ENCODE measurements around the gene KLK7. TPM values are rescaled to one million over a fixed set of nuclear protein-coding genes. Genes with fewer than 3 reads are reported as not detected.

Gene KLK7
- total RNA-seq, 1 donor from 2014 or later: not detected

DNA sequence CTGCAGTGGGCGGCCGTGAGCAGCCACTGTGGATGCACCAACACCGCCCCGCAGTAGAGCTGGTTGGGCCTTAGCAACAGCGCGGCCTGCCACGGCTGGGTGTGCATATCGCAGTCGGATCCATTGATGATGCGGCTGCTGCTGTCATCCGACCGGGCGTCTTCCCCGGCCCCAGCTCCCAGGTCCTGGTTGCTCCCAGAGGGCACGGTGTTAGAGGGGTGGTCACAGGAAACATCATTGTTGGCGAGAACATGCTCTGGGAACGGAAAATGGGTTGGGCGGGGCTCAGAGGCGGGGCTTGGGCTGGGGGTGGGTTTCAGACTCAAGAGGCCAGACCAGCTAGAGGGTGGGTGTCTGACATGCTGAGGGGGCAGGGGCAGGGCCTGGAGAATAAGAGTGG is 33.9 kb downstream of the KLK7 start:
- Histone ChIP-seq H3K27me3 (ENCODE audit: control insufficient read depth in 3 of 3, insufficient read depth in 3 of 3, low read length in 3 of 3) (peaks cover 3 to 9% (median 3%) of the 10 kb centered on the region in 3 donors), H3K27ac (ENCODE audit: low read depth, low read length) (no peak overlapping the region), H3K4me3 (ENCODE audit: low read length in 3 of 3) (no peak overlapping the region), H3K9ac (ENCODE audit: low read depth in 1 of 3, low read length in 3 of 3) (no peak overlapping the region), H3K9me3 (ENCODE audit: control insufficient read depth in 3 of 3, low read length in 3 of 3) (peaks cover 0 to 3% (median 0%) of the 10 kb centered on the region in 3 donors), H3K4me1 (ENCODE audit: control insufficient read depth in 3 of 3, insufficient read depth in 3 of 3, low read length in 3 of 3) (no peaks in the 10 kb centered on the region), H3K36me3 (ENCODE audit: control insufficient read depth in 3 of 3, insufficient read depth in 3 of 3, low read length in 3 of 3) (no peaks in the 10 kb centered on the region)

DNA sequence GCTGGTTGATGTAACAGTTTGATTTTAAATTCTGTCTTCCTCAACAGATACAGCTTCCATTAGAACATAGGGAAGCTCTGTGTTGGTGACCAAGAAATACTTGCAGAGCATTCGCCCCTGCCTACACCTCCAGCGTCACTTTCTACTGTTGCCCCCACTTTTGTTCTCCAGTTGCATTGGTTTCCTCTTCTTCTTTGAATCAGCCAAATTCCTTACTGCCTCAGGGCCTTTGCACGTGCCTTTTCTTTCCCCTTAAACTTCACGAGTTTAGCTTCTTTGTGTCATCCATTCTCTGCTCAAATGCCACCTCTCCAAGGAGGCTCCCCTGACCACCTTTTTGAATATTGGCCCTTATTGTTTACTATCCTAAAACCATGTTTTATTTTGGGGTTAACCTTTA is 36.6 kb downstream of the KLK7 start:
- Histone ChIP-seq H3K9me3 (ENCODE audit: control insufficient read depth in 3 of 3, low read length in 3 of 3) (peaks cover 0 to 3% (median 2%) of the 10 kb centered on the region in 3 donors), H3K4me1 (ENCODE audit: control insufficient read depth in 3 of 3, insufficient read depth in 3 of 3, low read length in 3 of 3) (no peaks in the 10 kb centered on the region), H3K9ac (ENCODE audit: low read depth in 1 of 3, low read length in 3 of 3) (no peak overlapping the region), H3K4me3 (ENCODE audit: low read length in 3 of 3) (no peak overlapping the region), H3K27ac (ENCODE audit: low read depth, low read length) (no peak overlapping the region), H3K27me3 (ENCODE audit: control insufficient read depth in 3 of 3, insufficient read depth in 3 of 3, low read length in 3 of 3) (peaks cover 2 to 5% (median 3%) of the 10 kb centered on the region in 3 donors), H3K36me3 (ENCODE audit: control insufficient read depth in 3 of 3, insufficient read depth in 3 of 3, low read length in 3 of 3) (no peaks in the 10 kb centered on the region)

DNA sequence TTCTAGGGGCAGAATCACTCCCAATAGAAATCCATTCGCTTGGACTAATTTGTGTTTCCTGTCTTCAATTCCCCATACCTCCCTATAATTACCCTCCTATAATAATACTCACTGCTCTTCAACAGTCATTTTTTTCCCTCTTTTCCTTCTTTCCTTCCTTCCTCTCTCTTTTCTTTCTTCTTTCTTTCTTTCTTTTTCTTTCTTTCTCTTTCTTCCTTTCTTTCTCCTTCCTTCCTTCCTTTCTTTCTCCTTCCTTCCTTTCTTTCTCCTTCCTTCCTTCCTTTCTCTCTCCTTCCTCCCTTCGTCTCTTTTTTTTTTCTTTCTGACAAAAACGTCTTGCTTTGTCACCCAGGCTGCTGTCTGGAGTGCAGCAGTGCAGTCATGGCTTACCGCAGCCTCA is 38.9 kb downstream of the KLK7 start:
- Histone ChIP-seq H3K4me1 (ENCODE audit: control insufficient read depth in 3 of 3, insufficient read depth in 3 of 3, low read length in 3 of 3) (no peaks in the 10 kb centered on the region), H3K4me3 (ENCODE audit: low read length in 3 of 3) (no peak overlapping the region), H3K9me3 (ENCODE audit: control insufficient read depth in 3 of 3, low read length in 3 of 3) (peaks cover 0 to 2% (median 0%) of the 10 kb centered on the region in 3 donors), H3K9ac (ENCODE audit: low read depth in 1 of 3, low read length in 3 of 3) (no peak overlapping the region), H3K27me3 (ENCODE audit: control insufficient read depth in 3 of 3, insufficient read depth in 3 of 3, low read length in 3 of 3) (peaks cover 0 to 3% (median 0%) of the 10 kb centered on the region in 3 donors), H3K27ac (ENCODE audit: low read depth, low read length) (no peak overlapping the region), H3K36me3 (ENCODE audit: control insufficient read depth in 3 of 3, insufficient read depth in 3 of 3, low read length in 3 of 3) (no peaks in the 10 kb centered on the region)

DNA sequence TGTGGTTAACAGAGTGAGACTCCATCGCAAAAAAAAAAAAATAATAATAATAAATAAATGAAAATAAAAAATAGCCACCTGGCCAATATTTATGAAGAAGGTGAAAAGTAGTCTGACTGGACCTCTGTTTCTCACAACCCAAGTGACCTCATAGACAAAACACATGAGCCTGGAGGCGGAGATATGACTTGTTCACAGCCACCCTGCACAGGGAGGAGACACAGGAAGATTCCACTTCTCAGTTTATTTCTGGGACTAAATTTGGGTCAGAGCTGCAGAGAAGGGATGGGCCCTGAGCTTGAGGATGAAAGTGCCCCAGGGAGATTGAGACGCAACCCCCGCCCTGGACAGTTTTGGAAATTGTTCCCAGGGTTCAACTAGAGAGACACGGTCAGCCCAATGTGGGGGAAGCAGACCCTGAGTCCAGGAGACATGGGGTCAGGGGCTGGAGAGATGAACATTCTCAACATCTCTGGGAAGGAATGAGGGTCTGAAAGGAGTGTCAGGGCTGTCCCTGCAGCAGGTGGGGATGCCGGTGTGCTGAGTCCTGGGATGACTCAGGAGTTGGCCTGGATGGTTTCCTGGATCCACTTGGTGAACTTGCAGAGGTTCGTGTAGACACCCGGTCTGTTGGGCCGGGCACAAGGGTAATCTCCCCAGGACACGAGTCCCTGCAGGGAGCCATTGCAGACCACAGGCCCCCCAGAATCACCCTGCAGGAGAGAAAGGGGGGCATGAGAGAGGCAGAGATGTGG is 40.5 kb downstream of the KLK7 start:
- peaks cover 0 to 3% (median 0%) of the 10 kb centered on the region in 3 donors for H3K27me3 ChIP-seq (ENCODE audit: control insufficient read depth in 3 of 3, insufficient read depth in 3 of 3, low read length in 3 of 3)
- peaks cover 0 to 5% (median 5%) of the 10 kb centered on the region in 3 donors for H3K9me3 ChIP-seq (ENCODE audit: control insufficient read depth in 3 of 3, low read length in 3 of 3)
- H3K9ac ChIP-seq (ENCODE audit: low read depth in 1 of 3, low read length in 3 of 3): no peak overlapping the region
- no peaks in the 10 kb centered on the region for H3K4me1 ChIP-seq (ENCODE audit: control insufficient read depth in 3 of 3, insufficient read depth in 3 of 3, low read length in 3 of 3)
- H3K36me3 ChIP-seq (ENCODE audit: control insufficient read depth in 3 of 3, insufficient read depth in 3 of 3, low read length in 3 of 3): no peaks in the 10 kb centered on the region
- no peak overlapping the region for H3K27ac ChIP-seq (ENCODE audit: low read depth, low read length)
- no peak overlapping the region for H3K4me3 ChIP-seq (ENCODE audit: low read length in 3 of 3)

DNA sequence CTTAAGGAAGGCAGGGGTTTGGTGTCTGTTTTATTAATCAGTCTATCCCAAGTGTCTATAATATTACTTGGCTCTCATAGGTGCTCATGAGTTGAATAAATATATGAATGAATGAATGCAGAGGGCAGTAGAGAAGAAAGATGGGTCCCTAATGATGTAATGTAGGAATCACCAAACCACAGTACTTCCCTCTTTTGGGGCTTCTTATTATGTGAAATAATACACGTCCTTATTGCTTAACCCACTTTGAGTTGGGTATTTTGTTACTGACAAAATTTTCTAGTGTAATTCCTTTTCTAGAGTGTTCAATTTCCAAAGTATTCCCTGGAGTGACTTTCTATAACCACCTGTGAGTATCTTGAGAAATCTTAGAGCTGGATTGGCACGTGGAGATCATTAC is 44.1 kb downstream of the KLK7 start:
- Histone ChIP-seq H3K4me1 (ENCODE audit: control insufficient read depth in 3 of 3, insufficient read depth in 3 of 3, low read length in 3 of 3) (peaks cover 0 to 2% (median 0%) of the 10 kb centered on the region in 3 donors), H3K9me3 (ENCODE audit: control insufficient read depth in 3 of 3, low read length in 3 of 3) (peaks cover 0 to 5% (median 5%) of the 10 kb centered on the region in 3 donors), H3K4me3 (ENCODE audit: low read length in 3 of 3) (no peak overlapping the region), H3K36me3 (ENCODE audit: control insufficient read depth in 3 of 3, insufficient read depth in 3 of 3, low read length in 3 of 3) (no peaks in the 10 kb centered on the region), H3K27ac (ENCODE audit: low read depth, low read length) (no peak overlapping the region), H3K9ac (ENCODE audit: low read depth in 1 of 3, low read length in 3 of 3) (no peak overlapping the region), H3K27me3 (ENCODE audit: control insufficient read depth in 3 of 3, insufficient read depth in 3 of 3, low read length in 3 of 3) (peaks cover 0 to 3% (median 0%) of the 10 kb centered on the region in 3 donors)

DNA sequence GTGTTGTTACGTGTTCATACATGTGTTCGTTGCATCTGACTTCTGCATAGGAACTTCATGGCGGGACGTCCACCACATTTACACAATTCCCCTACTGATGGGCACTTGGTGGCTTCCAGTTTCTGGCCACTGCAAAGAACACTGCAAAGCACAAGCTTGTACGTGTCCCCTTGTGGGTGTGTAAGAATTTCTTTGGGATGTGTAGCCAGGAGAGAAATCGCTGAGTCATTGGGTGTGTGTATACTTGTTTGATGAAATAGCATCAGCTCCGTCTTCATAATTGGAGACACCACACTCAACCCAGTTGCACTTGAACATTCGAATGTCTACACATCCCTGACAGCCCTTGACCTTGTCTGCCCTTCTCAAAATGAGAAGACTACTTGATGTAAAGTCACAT is 50.1 kb downstream of the KLK7 start:
- Histone ChIP-seq H3K9me3 (ENCODE audit: control insufficient read depth in 3 of 3, low read length in 3 of 3) (peaks cover 0 to 2% (median 0%) of the 10 kb centered on the region in 3 donors), H3K9ac (ENCODE audit: low read depth in 1 of 3, low read length in 3 of 3) (no peak overlapping the region), H3K27ac (ENCODE audit: low read depth, low read length) (no peak overlapping the region), H3K4me3 (ENCODE audit: low read length in 3 of 3) (no peak overlapping the region), H3K36me3 (ENCODE audit: control insufficient read depth in 3 of 3, insufficient read depth in 3 of 3, low read length in 3 of 3) (no peaks in the 10 kb centered on the region), H3K27me3 (ENCODE audit: control insufficient read depth in 3 of 3, insufficient read depth in 3 of 3, low read length in 3 of 3) (peaks cover 3 to 7% (median 7%) of the 10 kb centered on the region in 3 donors), H3K4me1 (ENCODE audit: control insufficient read depth in 3 of 3, insufficient read depth in 3 of 3, low read length in 3 of 3) (peaks cover 0 to 3% (median 0%) of the 10 kb centered on the region in 3 donors)

DNA sequence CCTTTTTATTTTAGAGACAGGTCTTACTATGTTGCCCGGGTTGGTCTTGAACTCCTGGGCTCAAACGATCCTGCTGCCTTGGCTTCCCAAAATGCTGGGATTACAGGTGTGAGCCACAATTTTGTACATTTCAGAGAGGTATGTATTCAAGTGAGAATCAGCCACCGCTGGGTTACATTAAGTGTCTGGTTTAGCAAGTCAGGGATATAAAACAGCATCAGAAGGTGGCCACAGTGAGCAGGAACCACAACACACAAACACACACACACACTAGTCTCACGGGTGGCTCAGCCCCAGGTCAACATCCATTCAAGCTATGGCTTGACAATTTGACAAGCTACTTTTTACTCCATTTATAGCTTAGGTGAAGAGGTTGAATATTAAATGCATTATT is 51.0 kb downstream of the KLK7 start:
- H3K9me3 ChIP-seq (ENCODE audit: control insufficient read depth in 3 of 3, low read length in 3 of 3): peaks cover 0 to 2% (median 2%) of the 10 kb centered on the region in 3 donors
- no peak overlapping the region for H3K4me3 ChIP-seq (ENCODE audit: low read length in 3 of 3)
- H3K4me1 ChIP-seq (ENCODE audit: control insufficient read depth in 3 of 3, insufficient read depth in 3 of 3, low read length in 3 of 3): peaks cover 0 to 3% (median 0%) of the 10 kb centered on the region in 3 donors
- H3K9ac ChIP-seq (ENCODE audit: low read depth in 1 of 3, low read length in 3 of 3): no peak overlapping the region
- peaks cover 3 to 9% (median 4%) of the 10 kb centered on the region in 3 donors for H3K27me3 ChIP-seq (ENCODE audit: control insufficient read depth in 3 of 3, insufficient read depth in 3 of 3, low read length in 3 of 3)
- no peaks in the 10 kb centered on the region for H3K36me3 ChIP-seq (ENCODE audit: control insufficient read depth in 3 of 3, insufficient read depth in 3 of 3, low read length in 3 of 3)
- H3K27ac ChIP-seq (ENCODE audit: low read depth, low read length): no peak overlapping the region

DNA sequence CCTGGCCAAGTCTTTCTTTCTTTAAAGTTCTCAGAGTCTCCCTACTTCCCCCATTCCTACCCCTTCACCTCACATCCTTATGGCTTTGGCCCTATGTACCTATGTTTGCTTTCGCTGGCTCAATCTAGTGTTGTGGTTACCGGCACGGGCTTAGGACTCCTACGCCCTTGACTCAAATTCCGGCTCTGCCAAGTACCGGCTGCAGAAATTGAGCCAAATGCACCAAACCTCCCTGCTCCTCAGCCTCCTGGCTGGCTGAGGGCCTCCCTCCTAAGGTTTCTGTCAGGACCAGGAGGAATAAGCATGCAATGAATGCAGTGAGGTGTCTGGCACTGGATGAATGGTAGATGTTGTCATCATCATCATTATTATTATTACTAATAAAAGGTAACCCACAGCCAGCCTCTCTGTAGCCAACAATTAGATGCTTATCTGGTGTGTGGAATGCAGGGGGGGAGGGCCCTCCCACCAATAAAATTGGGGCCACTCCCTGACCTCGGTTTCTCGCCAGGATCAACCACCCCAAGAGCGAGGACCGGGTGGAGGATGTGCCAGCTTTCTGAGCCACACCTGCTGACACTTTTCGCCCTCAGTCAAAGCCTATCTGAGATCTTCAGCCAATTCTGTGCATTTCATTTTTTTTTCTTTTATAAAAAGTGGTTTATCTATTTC is 51.6 kb downstream of the KLK7 start:
- Histone ChIP-seq H3K36me3 (ENCODE audit: control insufficient read depth in 3 of 3, insufficient read depth in 3 of 3, low read length in 3 of 3) (no peaks in the 10 kb centered on the region), H3K4me1 (ENCODE audit: control insufficient read depth in 3 of 3, insufficient read depth in 3 of 3, low read length in 3 of 3) (peaks cover 0 to 3% (median 0%) of the 10 kb centered on the region in 3 donors), H3K9me3 (ENCODE audit: control insufficient read depth in 3 of 3, low read length in 3 of 3) (peaks cover 0 to 3% (median 2%) of the 10 kb centered on the region in 3 donors), H3K27me3 (ENCODE audit: control insufficient read depth in 3 of 3, insufficient read depth in 3 of 3, low read length in 3 of 3) (peaks cover 3 to 9% (median 4%) of the 10 kb centered on the region in 3 donors), H3K4me3 (ENCODE audit: low read length in 3 of 3) (no peak overlapping the region), H3K9ac (ENCODE audit: low read depth in 1 of 3, low read length in 3 of 3) (no peak overlapping the region), H3K27ac (ENCODE audit: low read depth, low read length) (no peak overlapping the region)

DNA sequence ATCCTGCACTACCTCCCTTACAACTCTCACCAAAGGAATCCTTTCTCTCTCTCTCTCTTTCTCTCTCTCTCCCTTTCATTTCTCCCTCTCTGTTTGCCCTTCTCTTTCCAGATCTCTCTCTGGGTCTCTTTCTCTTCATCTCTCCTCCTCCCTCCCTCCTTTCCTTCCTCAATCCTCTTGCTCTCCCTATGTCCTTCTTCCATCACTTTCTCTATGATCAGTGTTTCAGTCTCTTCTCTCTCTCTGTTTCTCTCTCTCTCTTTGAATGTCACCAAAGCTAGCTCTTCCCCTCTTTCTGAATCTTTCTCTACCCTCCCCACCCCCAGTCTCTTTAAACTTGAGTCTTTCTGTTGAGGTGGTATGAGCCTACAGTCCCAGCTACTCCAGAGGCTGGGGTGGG is 52.7 kb downstream of the KLK7 start:
- peaks cover 0 to 3% (median 0%) of the 10 kb centered on the region in 3 donors for H3K4me1 ChIP-seq (ENCODE audit: control insufficient read depth in 3 of 3, insufficient read depth in 3 of 3, low read length in 3 of 3)
- H3K27me3 ChIP-seq (ENCODE audit: control insufficient read depth in 3 of 3, insufficient read depth in 3 of 3, low read length in 3 of 3): peaks cover 3 to 9% (median 4%) of the 10 kb centered on the region in 3 donors
- H3K9ac ChIP-seq (ENCODE audit: low read depth in 1 of 3, low read length in 3 of 3): no peak overlapping the region
- no peaks in the 10 kb centered on the region for H3K36me3 ChIP-seq (ENCODE audit: control insufficient read depth in 3 of 3, insufficient read depth in 3 of 3, low read length in 3 of 3)
- H3K27ac ChIP-seq (ENCODE audit: low read depth, low read length): no peak overlapping the region
- H3K4me3 ChIP-seq (ENCODE audit: low read length in 3 of 3): no peak overlapping the region
- peaks cover 0 to 3% (median 2%) of the 10 kb centered on the region in 3 donors for H3K9me3 ChIP-seq (ENCODE audit: control insufficient read depth in 3 of 3, low read length in 3 of 3)

DNA sequence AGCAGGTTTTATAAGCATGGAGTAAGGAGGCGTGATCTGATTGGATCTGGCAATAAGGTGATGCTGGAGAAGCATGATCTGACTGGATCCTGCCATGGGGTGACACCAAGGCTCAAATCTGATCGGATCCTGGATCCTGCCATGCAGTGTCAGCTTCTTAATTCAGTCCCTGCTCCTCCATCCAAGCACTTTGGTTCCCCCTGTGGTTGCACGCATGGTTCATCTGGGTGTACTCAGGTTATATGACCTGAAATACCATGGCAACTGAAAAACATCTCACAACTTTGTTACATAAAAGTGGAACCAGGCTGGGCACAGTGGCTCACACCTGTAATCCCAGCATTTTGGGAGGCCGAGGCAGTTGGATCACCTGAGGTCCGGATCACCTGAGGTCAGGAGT is 54.9 kb downstream of the KLK7 start:
- H3K4me1 ChIP-seq (ENCODE audit: control insufficient read depth in 3 of 3, insufficient read depth in 3 of 3, low read length in 3 of 3): no peaks in the 10 kb centered on the region
- peaks cover 3 to 9% (median 4%) of the 10 kb centered on the region in 3 donors for H3K27me3 ChIP-seq (ENCODE audit: control insufficient read depth in 3 of 3, insufficient read depth in 3 of 3, low read length in 3 of 3)
- H3K9me3 ChIP-seq (ENCODE audit: control insufficient read depth in 3 of 3, low read length in 3 of 3): peaks cover 0 to 3% (median 2%) of the 10 kb centered on the region in 3 donors
- H3K27ac ChIP-seq (ENCODE audit: low read depth, low read length): no peak overlapping the region
- H3K36me3 ChIP-seq (ENCODE audit: control insufficient read depth in 3 of 3, insufficient read depth in 3 of 3, low read length in 3 of 3): no peaks in the 10 kb centered on the region
- no peak overlapping the region for H3K4me3 ChIP-seq (ENCODE audit: low read length in 3 of 3)
- no peak overlapping the region for H3K9ac ChIP-seq (ENCODE audit: low read depth in 1 of 3, low read length in 3 of 3)
